DMS153 treated with DMSO at 0.1 percent for 48 hours (cell line): ENCODE measurements around the gene ZBTB22.

Experiments used
- DNase-seq: peaks from one replicate; lab custom pipeline; 2025; ENCODE audit not compliant: unreplicated experiment; lab: John Stamatoyannopoulos, UW

Gene ZBTB22

GRCh38 chr6:33333666-33334065 lies 16.1 kb upstream of the ZBTB22 start:
- DNase-seq, result no peak

GRCh38 chr6:33330736-33331135 lies 13.2 kb upstream of the ZBTB22 start:
- DNase-seq, result no peak

GRCh38 chr6:33329058-33329457 lies 11.5 kb upstream of the ZBTB22 start:
- no peak for DNase-seq

DNA sequence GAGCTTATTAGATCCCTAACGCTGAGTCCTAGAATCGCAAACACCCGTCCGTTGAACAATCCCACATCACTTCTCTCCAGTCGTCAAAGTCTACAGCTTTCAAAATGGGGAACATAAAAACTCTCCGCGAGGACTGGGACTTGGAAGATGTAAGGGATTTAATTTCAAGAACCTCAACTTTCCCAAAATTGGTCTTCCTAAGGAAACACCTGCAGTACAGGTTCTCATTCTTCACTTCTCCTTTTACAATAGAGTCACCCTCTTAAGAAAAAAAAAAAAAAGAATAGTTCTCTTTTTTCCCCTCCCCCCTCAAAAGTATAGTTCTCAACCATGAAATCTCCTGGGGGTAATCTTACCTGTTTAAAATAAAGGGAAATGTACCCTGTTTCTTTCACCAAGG lies 6.6 kb upstream of the ZBTB22 start:
- DNase-seq, result no peak

- no peak for DNase-seq
Measured at GRCh38 chr6:33323623-33323948, 6.0 kb upstream of the ZBTB22 start.

DNA sequence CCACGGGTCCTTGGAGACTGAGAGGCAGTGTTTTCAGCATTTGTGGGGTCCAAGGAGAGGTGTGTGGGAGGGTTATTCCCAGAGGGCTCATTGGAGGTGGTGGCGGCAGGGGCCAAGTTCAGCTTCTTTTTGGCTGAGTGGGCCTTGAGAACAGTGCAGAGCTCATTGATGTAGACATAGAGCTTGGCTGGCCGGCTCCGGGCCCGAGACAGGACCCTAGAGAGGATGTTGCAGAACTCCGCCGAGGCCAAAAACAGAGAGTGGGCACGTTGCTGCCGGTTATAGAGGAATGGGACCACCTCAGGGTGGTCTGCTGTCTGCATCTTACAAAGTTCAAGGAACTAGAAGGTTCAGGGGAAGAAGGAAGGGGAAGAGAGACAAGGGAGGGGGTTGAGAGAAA lies 3.7 kb upstream of the ZBTB22 start:
- DNase-seq, result no peak

DNA sequence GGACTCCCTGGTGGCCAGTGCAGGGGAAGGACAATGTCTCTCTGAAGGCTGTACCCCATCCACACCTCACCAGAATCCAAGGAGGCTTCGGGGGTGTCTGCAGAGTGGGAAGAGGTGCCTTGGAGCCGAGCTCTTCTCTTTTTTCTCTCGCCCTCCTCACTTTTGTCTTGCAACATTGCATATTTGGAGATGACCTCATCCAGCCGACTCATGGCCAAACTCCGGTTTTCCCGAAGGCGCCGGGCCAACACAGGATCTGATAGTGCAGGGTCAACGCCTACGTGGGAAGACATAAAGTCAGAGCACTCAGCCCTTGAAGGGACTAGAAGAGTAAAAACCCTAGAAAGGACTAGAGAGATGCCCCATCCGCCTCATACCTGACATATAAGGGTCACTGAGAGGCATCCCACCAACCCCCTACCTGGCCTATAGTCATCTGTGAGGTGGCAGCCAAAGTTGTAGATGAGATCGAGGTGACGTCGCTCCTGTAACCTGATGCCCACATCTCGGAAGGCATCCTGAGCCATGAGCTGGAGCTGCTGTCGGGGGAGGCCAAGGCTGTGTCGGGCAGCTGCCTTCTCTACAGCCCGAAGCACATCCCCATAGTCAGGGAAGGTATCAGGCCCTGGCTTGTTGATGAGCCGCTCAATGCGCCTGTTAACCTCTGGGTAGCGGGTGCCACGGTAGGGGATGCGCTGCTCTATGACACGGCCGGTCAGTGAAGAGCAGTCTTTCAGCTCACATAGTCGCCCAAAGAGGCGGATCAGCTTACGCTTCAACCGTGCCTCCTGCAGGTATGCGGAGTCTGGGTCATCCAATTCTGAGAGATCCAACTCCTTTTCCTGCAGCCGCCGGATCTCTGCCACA lies 3.0 kb upstream of the ZBTB22 start:
- no peak for DNase-seq

- no peak for DNase-seq
Measured at GRCh38 chr6:33319939-33320314, 2.4 kb upstream of the ZBTB22 start.

GRCh38 chr6:33318426-33319073 lies 1.0 kb upstream of the ZBTB22 start:
- DNase-seq, result no peak

DNA sequence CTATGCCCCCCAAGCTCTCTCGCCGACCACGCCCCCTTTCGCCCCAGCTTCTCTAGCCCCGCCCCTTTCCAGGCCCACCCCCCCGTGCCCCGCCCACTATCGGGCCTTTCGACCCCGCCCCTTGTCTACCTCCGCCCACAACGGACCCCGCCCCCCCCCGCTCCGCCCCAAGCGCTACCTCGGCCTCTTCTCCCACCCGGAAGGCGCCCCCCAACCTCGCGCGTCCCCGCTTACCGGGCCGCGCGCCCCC lies 200 bp downstream of the ZBTB22 start:
- peak; percentile 17 for DNase-seq

DNA sequence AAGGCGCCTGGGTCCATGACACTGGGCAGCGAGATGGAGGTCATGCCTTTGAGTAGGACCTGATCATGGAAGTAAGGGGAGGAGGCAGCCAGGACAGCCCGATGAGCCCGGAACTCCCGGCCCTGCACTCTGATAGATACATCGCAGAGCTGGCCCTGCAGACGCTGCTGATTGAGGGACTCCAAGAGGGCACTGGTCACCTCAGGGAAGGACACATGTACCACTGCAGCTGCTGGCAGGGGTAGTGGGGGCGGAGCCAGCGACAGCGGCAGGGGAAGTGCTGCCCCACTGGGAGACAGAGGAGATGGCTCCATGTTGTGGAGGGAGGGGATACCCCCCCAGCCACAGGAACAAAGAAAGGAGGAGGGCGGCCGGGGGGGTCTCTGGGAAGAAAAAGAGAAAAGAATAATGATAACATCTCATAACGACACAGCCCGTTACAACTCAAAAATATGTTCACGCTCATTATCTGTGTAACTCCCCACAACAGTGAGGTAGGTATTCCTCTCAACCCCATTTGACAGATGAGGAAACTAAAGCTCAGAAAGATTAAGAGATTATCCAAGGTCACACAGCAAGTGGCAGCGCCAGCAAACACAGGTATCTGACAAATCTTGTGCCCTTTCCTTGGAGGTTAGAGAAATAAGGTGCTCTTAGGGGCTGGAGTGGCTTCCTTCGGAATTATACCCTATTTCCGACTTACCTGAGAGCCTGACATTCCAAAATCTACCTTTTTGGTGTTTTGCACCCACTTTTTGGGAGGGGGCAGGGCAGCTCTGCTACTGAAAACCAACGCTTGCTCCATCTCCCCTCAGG lies 733 bp downstream of the ZBTB22 start:
- DNase-seq, result no peak

DNA sequence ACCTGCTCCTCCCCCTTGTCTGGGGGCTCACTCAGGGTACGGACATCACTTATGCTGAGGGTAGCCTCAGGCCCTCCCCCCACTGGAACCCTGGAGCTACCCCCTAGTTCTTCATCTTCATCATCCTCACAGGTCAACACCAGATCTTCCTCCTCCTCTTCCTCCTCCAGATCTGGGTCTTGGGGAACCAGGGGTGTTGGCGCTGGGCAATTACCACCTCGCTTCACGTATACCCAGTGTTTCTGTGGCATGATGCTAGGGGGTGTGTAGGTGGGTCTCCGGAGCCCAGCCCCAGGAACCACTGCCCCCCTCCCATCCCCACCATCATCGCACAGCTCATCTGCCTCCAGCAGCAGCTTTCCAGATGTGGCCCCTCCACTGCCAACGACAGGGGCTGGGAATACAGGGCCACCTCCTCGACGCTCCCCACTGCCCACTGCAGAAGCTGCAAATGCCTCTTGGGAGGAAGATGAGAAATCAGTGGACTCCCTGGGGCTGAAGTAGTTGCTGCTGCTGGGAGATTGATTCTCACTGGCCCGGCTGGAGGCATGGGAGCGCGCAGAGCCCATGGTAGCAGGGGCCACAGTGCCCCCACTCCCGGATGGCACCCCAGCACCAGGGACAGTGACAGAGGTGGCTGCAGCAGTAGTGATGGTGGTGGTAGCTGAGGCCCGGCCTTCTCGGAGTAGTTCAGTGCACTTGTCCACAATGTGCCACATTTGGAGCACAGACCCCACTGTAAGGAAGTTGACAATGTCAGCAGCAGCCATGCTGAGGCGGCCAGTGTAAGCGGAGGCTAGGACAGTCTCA lies 1.5 kb downstream of the ZBTB22 start:
- no peak for DNase-seq

GRCh38 chr6:33314943-33315792 lies 2.4 kb downstream of the ZBTB22 start:
- peak; percentile 31 for DNase-seq

GRCh38 chr6:33314515-33314942 lies 3.0 kb downstream of the ZBTB22 start:
- peak; percentile 21 for DNase-seq

- DNase-seq, result peak; percentile 3
Measured at GRCh38 chr6:33313709-33314514, 3.6 kb downstream of the ZBTB22 start, which contains the start of gene TAPBP. Gene TAPBP (minus strand): TSS chr6:33314078. CDS start chr6:33314041, 37 bp downstream.

DNA sequence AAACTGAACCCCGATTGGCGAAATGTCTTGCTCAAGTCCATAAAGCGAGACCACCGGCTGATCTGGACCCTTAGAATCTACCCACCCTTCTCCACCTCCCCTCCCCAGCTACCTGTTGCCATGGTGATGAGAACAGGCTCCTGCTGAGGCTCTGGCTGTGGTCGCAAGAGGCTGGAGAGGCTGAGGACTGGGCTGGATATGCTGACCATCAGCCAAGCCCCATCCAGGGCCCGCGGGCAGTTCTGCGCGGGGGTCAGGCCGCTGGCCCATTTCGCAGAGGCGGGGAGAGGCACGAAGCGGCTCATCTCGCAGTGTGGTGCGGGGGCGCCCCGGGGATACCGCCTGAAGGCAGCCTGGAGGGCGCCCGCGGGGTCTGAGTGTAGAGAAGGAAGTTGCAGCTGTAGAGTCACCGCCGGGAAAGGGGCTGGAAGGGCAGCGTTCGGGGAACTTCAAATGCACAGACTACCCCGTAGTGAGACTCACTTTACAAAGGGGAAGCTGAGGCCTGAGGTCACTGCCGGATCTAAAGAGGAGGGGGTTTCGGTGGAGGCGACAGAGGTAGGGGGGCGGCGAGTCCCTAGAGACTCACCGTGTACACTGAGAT lies 4.3 kb downstream of the ZBTB22 start:
- no peak for DNase-seq

- DNase-seq, result peak; percentile 56
Measured at GRCh38 chr6:33312361-33313104, 5.0 kb downstream of the ZBTB22 start.

DNA sequence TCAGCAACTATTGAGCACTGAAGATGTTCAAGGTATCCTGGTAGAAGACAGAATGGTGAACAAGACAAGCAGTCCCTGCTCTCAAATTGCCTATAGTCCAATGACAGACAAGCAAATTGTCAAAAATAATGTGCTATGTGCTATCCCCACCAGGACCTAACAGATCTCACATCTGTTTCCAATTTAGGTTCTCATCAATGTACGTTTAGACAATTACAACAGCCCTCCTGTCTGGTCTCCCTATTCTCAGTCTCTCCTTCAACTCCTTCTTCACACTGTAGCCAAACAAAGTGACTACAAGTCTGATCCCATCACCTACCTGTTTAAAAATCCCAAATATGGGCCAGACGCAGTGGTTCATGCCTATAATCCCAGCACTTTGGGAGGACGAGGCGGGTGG lies 11.2 kb downstream of the ZBTB22 start:
- no peak for DNase-seq
